Dendritic cell treated with granulocyte-macrophage colony-stimulating factor and Interleukin-4, amounts not matched to agents 40 ng/mL and 50 ng/mL, for 4 days (primary cell): Measurements from ENCODE around the gene KRTAP6-2.

Experiments
- H3K27ac Mint-ChIP-seq: one replicate; pipeline ENCODE4 v1.8.0; 2022; ENCODE audit warnings: mild to moderate bottlenecking, mixed read lengths
- H3K27me3 Mint-ChIP-seq: one replicate; pipeline ENCODE4 v1.8.0; 2022; ENCODE audit warnings: mild to moderate bottlenecking, mixed read lengths
- H3K36me3 Mint-ChIP-seq: one replicate; pipeline ENCODE4 v1.8.0; 2022; ENCODE audit warnings: low read depth, mixed read lengths
- H3K4me1 Mint-ChIP-seq: one replicate; pipeline ENCODE4 v1.8.0; 2022; ENCODE audit warnings: low read depth, mixed read lengths
- H3K4me3 Mint-ChIP-seq: one replicate; pipeline ENCODE4 v1.8.0; 2022; ENCODE audit warnings: mild to moderate bottlenecking, moderate library complexity, mixed read lengths
- H3K9me3 Mint-ChIP-seq: one replicate; pipeline ENCODE4 v1.8.0; 2022; ENCODE audit warnings: mixed read lengths
- intact Hi-C: fragments of 100-400 bp; cut with micrococcal nuclease; formaldehyde crosslinking; loops from one replicate; pipeline ENCODE4 v1.15.0; 2022

The KRTAP6-2 gene

DNA sequence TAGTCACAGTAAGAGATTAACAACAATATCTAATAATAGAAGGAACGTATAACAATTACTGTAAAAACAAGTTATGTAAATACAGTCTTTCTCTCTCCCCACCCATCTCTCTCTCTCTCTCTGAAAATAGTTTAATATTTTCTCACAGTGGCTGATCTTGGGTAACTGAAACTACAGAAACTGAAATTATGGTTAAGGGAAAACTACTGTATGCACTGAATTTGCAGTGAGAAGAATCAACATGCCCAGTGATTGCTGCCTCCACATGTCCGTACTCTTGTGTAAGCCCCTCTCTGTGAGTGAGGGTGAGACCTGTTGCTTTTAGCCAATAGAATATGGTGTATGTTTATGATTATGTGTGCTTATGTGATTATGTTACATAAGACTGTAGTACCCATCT, 13.4 kb upstream of the KRTAP6-2 start:
- H3K27me3 Mint-ChIP-seq, result no peaks in the 10 kb centered on the region
- H3K9me3 Mint-ChIP-seq, result peaks cover 20% of the 10 kb centered on the region
- no peaks in the 10 kb centered on the region for H3K36me3 Mint-ChIP-seq
- no peak overlapping the region for H3K27ac Mint-ChIP-seq
- H3K4me3 Mint-ChIP-seq, result no peak overlapping the region
- H3K4me1 Mint-ChIP-seq, result no peaks in the 10 kb centered on the region
- intact Hi-C loops, result no loop called here

DNA sequence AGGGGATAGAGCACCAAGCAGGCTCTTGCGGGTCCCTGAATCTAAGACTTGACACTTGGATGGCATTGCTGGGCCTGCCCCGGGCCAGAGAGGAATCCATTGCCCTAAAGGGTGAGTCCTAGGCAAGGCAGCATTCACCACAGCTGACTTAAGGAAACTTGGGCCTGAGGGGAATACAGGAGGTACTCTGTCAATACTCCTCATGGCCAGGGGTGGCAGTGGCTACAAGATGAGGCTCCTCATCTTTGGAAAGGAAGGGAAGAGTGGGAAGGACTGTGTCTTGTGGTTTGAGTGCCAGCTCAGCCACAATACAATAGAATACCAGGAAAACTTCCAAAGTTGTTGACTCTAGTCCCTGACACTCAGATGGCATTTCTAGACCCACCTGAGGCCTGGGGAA, 7.3 kb upstream of the KRTAP6-2 start:
- Mint-ChIP-seq H3K27ac (no peak overlapping the region), H3K9me3 (peaks cover 66% of the 10 kb centered on the region), H3K4me1 (no peaks in the 10 kb centered on the region), H3K27me3 (no peaks in the 10 kb centered on the region), H3K4me3 (no peak overlapping the region), H3K36me3 (no peaks in the 10 kb centered on the region)
- intact Hi-C loops, result no loop called here

DNA sequence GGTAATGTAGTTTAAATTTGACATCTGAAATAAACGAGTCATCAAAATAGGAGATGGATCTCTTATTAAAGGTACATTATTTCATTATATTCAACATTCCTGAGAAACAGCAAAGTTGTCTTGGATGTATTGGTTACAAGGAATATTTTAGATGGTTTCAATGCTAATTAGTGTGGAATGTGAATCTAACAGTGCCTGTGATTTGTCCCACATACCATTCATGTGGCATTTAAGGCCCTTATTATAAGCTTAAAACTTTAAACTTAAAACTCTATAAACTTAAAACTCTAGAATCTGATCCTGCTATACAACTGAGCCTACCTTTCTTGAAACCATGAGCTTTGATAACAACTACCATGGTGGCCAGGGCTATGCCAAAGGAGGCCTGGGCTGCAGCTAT, 2.1 kb upstream of the KRTAP6-2 start, which contains the start of gene KRTAP22-1:
Gene KRTAP22-1 (plus strand): TSS at position 301 of the 400 bp plus-strand sequence.
- no peaks in the 10 kb centered on the region for H3K36me3 Mint-ChIP-seq
- H3K9me3 Mint-ChIP-seq, result peaks cover 51% of the 10 kb centered on the region
- H3K27ac Mint-ChIP-seq, result no peak within 1 kb of the TSS
- H3K27me3 Mint-ChIP-seq, result no peaks in the 10 kb centered on the region
- H3K4me1 Mint-ChIP-seq, result no peaks in the 10 kb centered on the region
- intact Hi-C loops, result no loop called here
- H3K4me3 Mint-ChIP-seq, result no peak within 1 kb of the TSS

DNA sequence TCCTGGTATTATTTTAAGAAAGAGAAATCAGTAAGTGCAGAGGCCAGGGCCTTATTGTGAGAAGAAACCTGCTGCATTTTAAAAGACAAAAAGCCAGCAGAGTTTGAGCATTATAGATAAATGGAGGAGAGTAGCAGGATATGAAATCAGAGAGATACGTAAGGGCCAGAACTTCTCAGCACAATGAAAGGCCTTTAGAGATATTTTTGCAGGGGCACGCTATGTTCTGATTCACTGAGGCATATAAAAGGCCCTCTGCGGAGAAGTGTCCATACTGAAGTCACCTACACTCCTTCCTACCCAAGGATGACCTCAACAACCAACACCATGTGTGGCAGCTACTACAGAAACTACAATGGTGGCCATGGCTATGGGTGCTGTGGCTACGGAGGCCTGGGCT, 6.6 kb downstream of the KRTAP6-2 start, which contains the start of gene KRTAP6-3:
Gene KRTAP6-3 (plus strand): TSS at position 301 of the 400 bp plus-strand sequence. CDS start 6 bp downstream, at position 307.
- H3K27ac Mint-ChIP-seq, result no peak within 1 kb of the TSS
- no peak within 1 kb of the TSS for H3K4me3 Mint-ChIP-seq
- intact Hi-C loops, result no loop called here
- no peaks in the 10 kb centered on the region for H3K36me3 Mint-ChIP-seq
- no peaks in the 10 kb centered on the region for H3K9me3 Mint-ChIP-seq
- no peaks in the 10 kb centered on the region for H3K27me3 Mint-ChIP-seq
- no peaks in the 10 kb centered on the region for H3K4me1 Mint-ChIP-seq

DNA sequence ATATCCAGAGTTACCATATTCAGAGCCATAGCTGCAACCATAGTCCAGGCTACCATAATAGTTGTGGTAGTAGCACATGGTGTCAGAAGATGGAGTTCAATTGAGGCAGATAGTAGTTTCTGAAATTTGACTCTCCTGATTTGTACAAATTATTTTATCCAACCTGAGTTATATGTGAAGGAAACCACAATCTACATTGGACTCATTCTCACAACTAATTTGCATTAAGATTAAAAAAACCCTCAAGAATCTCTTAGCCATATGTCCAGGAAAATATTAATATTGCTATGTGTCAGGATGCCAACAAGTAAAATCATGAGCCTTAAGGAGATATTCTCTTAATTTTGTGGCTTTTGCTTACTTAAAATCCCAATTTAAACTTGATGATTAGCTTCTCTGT, 8.4 kb downstream of the KRTAP6-2 start, which contains the start of gene KRTAP22-2:
Gene KRTAP22-2 (minus strand): TSS at position 101 of the 400 bp plus-strand sequence.
- intact Hi-C loops, result no loop called here
- Mint-ChIP-seq H3K4me3 (no peak within 1 kb of the TSS), H3K4me1 (no peaks in the 10 kb centered on the region), H3K27me3 (no peaks in the 10 kb centered on the region), H3K9me3 (peaks cover 2% of the 10 kb centered on the region), H3K27ac (no peak within 1 kb of the TSS), H3K36me3 (no peaks in the 10 kb centered on the region)

DNA sequence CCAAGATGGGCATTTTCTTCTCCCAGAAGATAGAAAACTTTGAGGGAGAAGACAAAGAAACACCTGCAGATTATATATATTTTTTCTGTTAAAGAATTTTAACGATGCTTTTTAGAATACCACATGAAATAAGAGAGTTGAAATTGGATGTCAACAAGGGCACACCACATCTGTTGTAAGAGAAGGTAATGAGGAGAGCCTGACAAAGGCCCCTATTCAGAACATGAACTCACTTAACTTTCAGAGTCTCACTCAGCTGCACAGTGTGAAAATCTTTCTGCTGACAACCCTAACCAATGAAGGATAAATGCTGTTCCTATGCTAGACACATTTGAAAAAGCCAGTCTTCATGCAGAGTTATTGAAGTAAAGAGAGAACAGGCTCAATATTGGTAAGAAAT, 15.8 kb downstream of the KRTAP6-2 start:
- Mint-ChIP-seq H3K4me3 (no peak overlapping the region), H3K36me3 (no peaks in the 10 kb centered on the region), H3K27me3 (no peaks in the 10 kb centered on the region), H3K4me1 (no peaks in the 10 kb centered on the region), H3K27ac (no peak overlapping the region), H3K9me3 (peaks cover 18% of the 10 kb centered on the region)
- intact Hi-C loops, result no loop called here

DNA sequence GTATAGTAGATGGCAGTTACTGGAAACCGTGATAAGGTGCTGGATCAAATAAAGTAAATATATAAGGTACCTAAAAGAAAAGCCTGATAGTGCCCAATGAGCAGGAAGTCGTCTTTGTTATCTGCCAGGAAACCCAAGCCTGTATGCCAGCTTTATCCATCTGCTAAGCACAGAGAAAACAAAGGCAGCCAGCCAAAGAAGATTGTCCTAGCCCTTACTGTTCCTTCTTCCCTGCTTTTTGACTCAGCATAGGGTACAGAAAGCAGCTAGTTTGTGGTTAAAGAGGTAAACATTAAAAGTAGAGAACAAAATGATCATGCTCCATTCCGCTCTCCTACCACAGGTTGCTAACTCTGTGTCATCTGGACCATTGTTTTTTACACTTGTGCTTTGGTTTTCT, 18.6 kb downstream of the KRTAP6-2 start:
- Mint-ChIP-seq H3K9me3 (peaks cover 14% of the 10 kb centered on the region), H3K27ac (no peak overlapping the region), H3K4me3 (no peak overlapping the region), H3K4me1 (no peaks in the 10 kb centered on the region), H3K36me3 (no peaks in the 10 kb centered on the region), H3K27me3 (no peaks in the 10 kb centered on the region)
- intact Hi-C loops, result no loop called here

DNA sequence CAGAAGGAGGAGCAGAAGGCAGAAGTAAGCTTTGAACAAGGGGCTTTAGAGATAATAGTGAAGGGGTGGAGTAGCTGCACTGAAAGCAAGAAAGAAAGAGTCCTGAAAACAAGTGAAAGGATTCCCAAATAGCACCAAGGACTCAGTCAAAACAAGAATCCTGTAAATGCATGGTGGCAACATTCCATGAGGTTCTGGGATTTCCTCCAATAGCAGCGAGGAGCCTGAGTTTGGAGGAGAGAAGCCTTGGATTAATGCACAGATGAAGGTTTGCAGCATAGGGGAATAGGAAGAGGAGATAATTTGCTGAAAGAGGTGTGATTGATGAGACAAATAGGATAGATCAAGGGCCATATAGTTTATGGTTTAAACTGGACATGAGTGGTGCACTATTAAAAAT, 19.4 kb downstream of the KRTAP6-2 start:
- no peaks in the 10 kb centered on the region for H3K36me3 Mint-ChIP-seq
- H3K27ac Mint-ChIP-seq, result no peak overlapping the region
- intact Hi-C loops, result no loop called here
- no peaks in the 10 kb centered on the region for H3K4me1 Mint-ChIP-seq
- H3K27me3 Mint-ChIP-seq, result no peaks in the 10 kb centered on the region
- peaks cover 6% of the 10 kb centered on the region for H3K9me3 Mint-ChIP-seq
- no peak overlapping the region for H3K4me3 Mint-ChIP-seq

DNA sequence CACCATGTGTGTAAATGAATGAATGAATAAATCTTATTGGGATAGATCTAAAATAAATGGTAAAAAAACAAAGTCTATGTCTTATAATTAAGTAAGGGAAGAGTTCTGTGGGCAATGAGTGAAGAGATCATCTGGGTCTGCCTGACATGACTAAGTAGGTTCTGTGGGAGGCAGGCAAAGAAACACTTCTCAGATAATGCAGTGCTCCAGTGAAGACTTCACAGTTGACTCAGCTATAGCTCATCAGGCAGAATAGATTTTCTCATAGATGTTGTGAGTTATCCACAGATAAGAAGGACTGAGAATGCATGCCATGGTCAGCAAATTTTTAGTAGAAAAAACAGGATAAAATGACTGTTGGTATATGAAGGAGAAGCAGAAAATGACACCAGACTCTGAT, 20.9 kb downstream of the KRTAP6-2 start:
- Mint-ChIP-seq H3K4me3 (no peak overlapping the region), H3K27ac (no peak overlapping the region), H3K27me3 (no peaks in the 10 kb centered on the region), H3K4me1 (no peaks in the 10 kb centered on the region), H3K36me3 (no peaks in the 10 kb centered on the region), H3K9me3 (no peaks in the 10 kb centered on the region)
- intact Hi-C loops, result no loop called here

DNA sequence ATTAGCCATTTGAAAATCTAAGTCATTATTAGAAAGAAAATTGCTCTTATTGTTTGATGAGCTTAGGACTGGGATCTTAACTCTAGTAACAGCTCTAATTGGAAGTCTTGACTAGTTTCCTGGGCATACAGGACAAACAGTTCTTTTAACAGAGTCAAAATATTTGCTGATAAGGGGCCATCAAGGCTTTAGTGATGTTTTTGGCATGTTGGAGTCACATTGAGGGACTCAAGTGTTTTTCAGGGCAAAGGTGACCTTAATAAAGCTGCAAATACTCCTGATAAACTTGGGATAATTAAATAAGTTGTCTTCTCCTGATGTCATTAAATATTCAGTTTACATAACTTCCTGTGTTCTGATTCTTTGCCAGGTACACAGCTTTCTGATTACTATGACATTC, 31.1 kb downstream of the KRTAP6-2 start:
- H3K27ac Mint-ChIP-seq, result no peak overlapping the region
- no peaks in the 10 kb centered on the region for H3K9me3 Mint-ChIP-seq
- no peak overlapping the region for H3K4me3 Mint-ChIP-seq
- no peaks in the 10 kb centered on the region for H3K4me1 Mint-ChIP-seq
- intact Hi-C loops, result no loop called here
- H3K36me3 Mint-ChIP-seq, result no peaks in the 10 kb centered on the region
- H3K27me3 Mint-ChIP-seq, result no peaks in the 10 kb centered on the region

DNA sequence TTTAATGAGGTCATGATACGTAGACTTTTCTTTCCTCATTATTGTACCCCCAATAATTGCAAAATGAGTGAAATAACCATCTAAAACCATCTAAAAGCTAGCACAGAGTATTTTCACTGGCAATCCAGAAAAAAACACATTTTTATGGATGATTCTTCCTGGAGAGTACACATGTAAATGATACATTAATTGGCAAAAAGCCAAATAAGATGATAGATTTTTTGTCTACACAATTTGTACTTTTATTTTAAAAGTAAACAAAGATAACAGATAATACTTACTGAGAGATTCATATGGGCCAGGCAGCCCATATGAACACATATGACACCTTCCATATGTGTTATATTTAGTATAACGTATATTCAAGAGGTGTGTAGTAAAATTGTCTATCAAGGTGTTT, 35.1 kb downstream of the KRTAP6-2 start:
- H3K27me3 Mint-ChIP-seq, result no peaks in the 10 kb centered on the region
- H3K9me3 Mint-ChIP-seq, result no peaks in the 10 kb centered on the region
- H3K27ac Mint-ChIP-seq, result no peak overlapping the region
- intact Hi-C loops, result no loop called here
- H3K4me1 Mint-ChIP-seq, result no peaks in the 10 kb centered on the region
- no peaks in the 10 kb centered on the region for H3K36me3 Mint-ChIP-seq
- H3K4me3 Mint-ChIP-seq, result no peak overlapping the region

DNA sequence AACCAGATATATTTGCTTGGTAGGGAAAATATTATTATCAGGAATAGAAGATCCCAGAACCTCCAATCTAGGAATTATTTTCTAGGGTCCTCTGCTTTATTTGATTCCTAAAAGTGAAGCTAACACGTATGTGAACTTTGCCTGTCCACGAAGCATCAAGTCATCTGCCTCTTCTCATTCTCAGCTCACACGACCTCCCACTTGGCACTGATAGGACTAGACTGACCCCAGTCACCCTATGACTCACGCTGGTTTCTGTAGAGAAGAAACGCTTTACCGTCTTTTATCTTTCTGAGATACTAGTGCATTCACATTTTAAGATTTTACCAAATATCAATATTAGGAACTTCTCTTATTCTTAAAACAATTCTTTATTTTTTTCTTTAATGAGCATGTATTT, 35.6 kb downstream of the KRTAP6-2 start:
- H3K36me3 Mint-ChIP-seq, result no peaks in the 10 kb centered on the region

DNA sequence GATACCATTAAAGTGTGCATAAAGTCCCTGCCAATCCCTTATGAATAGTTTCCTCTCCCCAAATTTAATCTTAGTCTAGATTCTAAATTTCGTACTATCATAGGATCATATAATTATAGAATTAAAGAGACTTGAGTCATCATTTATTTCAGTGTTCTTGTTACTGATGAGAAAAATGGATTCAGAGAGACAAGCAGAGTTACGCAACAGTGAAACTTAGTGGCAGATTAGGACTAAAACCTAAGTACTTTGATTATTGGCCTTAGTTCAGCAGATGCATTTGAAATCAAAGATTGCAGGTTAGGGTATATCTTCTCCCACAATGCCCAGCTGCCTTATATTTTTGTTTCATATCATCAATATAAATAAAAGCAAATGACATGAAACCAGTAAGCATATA, 36.7 kb downstream of the KRTAP6-2 start:
- Mint-ChIP-seq H3K27ac (no peak overlapping the region), H3K36me3 (no peaks in the 10 kb centered on the region), H3K4me1 (no peaks in the 10 kb centered on the region), H3K27me3 (no peaks in the 10 kb centered on the region), H3K4me3 (no peak overlapping the region), H3K9me3 (peaks cover 2% of the 10 kb centered on the region)
- intact Hi-C loops, result no loop called here

More for the DNA sequence above, 35.6 kb downstream of the KRTAP6-2 start:
- Mint-ChIP-seq H3K4me1 (no peaks in the 10 kb centered on the region), H3K27ac (no peak overlapping the region), H3K4me3 (no peak overlapping the region), H3K27me3 (no peaks in the 10 kb centered on the region), H3K9me3 (no peaks in the 10 kb centered on the region)
- intact Hi-C loops, result no loop called here

DNA sequence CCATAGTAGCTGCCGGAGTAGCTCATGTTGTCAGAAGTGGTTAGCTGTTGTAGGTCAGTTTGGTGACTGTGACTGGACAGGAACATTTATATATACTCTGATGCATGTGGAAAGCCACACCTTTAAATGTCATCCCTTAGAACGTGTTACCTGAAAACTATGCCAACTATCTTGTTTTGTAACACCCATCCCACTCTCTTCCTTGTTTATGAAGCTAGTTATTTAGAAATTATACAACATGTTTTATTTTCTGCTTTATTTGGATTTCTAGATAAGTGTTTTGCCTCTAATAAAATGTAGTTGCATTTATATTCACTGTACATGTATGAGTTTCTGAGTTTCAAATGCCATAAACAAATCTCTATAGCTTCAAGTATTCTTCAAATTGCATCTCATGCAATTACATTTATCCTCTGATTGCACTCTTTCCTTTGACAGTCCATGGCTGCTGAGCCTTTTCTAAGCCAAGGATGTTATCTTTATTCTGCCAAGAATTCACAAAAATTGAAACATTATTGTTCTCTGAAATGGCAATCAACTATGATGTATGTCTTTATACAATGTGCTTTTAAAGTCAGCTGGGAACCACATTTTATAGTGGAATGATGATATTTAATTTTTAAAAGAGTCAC, 37.3 kb downstream of the KRTAP6-2 start, which contains the start of gene KRTAP19-7:
Gene KRTAP19-7 (minus strand): TSS at position 51 of the 632 bp plus-strand sequence. CDS start 25 bp downstream, at position 26.
- intact Hi-C loops, result no loop called here
- Mint-ChIP-seq H3K27me3 (no peaks in the 10 kb centered on the region), H3K4me3 (no peak within 1 kb of the TSS), H3K27ac (no peak within 1 kb of the TSS), H3K36me3 (no peaks in the 10 kb centered on the region), H3K4me1 (no peaks in the 10 kb centered on the region), H3K9me3 (peaks cover 8% of the 10 kb centered on the region)

DNA sequence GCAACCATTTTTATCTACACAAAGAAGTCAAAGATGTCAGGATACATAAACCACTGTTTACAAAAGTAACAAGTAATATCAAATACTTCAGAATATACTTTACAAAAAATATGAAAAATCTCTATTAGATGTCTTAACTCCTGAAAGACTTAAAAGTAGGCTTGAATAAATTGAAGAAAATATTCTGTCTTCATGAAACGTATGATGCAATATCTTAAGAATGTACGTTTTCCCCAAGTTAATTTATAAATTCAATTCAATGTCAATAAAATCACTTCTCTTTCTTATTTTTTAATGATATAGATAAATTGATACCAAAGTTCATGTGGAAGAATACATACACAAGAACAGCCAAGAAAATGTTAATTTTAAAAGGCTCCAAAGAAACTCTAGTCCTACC, 43.6 kb downstream of the KRTAP6-2 start:
- Mint-ChIP-seq H3K27me3 (no peaks in the 10 kb centered on the region), H3K36me3 (no peaks in the 10 kb centered on the region), H3K27ac (no peak overlapping the region), H3K4me3 (no peak overlapping the region), H3K4me1 (no peaks in the 10 kb centered on the region), H3K9me3 (peaks cover 37% of the 10 kb centered on the region)
- intact Hi-C loops, result no loop called here
